ENCODE measurements around the gene PALLD. TPM values are rescaled to one million over a fixed set of nuclear protein-coding genes. Genes with fewer than 3 reads are reported as not detected.

The PALLD gene
- total and polyA plus RNA-seq, 2 of the 8 experiments (the other 6 are each of a cell fraction or from before 2014, with no cell fraction given) = 10.5 to 25.0 TPM

DNA sequence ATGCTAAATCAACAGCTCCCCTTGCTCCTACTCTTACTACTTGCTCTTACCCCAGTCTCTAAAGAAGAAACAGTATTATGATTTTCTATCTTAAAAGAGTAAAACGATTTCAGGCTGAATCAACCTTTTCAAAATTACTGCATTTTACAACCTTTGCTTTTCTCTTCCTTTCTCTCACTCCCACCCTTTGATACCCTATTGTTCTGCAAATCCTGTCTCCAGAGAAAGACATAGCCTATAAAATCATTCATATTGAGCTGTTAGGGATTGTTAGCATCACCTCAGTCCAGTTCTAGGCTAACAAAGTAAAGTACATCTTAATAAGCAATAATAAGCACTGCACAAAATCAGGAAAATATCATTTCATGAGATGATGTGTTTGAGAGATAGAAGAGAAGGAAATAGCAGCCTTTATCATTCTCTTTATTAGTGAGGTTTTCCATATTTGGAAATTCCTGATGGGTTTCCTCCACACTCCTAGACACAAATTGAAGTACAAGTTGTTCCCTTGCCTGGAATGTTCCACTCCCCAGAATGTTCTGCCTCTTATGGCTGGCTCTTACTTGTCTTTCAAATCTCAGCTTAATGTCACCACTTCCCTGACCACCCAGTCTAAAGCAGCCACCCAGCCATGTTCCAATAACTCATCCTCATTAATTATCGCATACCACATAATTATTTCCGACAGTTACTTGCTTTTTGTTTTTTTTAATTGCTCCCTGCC, 219.7 kb downstream of the PALLD start:
- no peak overlapping the region for H4K91ac ChIP-seq (replicated peaks; ENCODE audit: insufficient read length, low read length)
- no peaks in the 10 kb centered on the region for H3K36me3 ChIP-seq (ENCODE audit: control insufficient read depth in 2 of 4, insufficient read depth in 4 of 4, low read length in 3 of 4)
- H3K23ac ChIP-seq (ENCODE audit: insufficient read length) = no peak overlapping the region
- H2AFZ ChIP-seq (ENCODE audit: low read length) = no peak overlapping the region
- DNase-seq (ENCODE audit: low read depth in 1 of 2, low spot score in 2 of 2) (no peak), FAIRE-seq (no peak)
- ChIA-PET POLR2A (ENCODE audit: partially characterized antibody) (interaction anchor here (1.4 kb wide), 1 partner anchor 115 kb away, joined by 3 read pairs; no protein-coding TSS in a partner anchor), CTCF (ENCODE audit: partially characterized antibody) (interaction anchor here (0.6 to 1.2 kb wide), 5 partner anchors 70 to 279 kb away, joined by 3 to 4 read pairs (median 3); no protein-coding TSS in a partner anchor)
- no peak overlapping the region for H3K27ac ChIP-seq (ENCODE audit: low read depth, low read length)
- no peak overlapping the region for H4K5ac ChIP-seq (ENCODE audit: insufficient read length, low read depth, low read length)
- peak overlapping the region; percentile 8 to 44; a peak in 2 of 4 replicates for H3K4me2 ChIP-seq (ENCODE audit: insufficient read depth in 1 of 2, low read depth in 2 of 2, low read length in 2 of 2)
- H2AK5ac ChIP-seq (ENCODE audit: low read depth, low read length) = no peak overlapping the region
- no peaks in the 10 kb centered on the region for H4K20me1 ChIP-seq (replicated peaks in 1 of 2; ENCODE audit: control insufficient read depth in 1 of 2, insufficient read depth in 2 of 2, low read length in 2 of 2)
- H3K9ac ChIP-seq (replicated peaks in 1 of 4; ENCODE audit: extremely low read depth in 1 of 4, low read depth in 3 of 4, low read length in 3 of 4) = no peak overlapping the region
- H2BK20ac ChIP-seq (ENCODE audit: low read length) = no peak overlapping the region
- H2BK5ac ChIP-seq (ENCODE audit: low read depth, low read length) = no peak overlapping the region
- peaks cover 0 to 3% (median 0%) of the 10 kb centered on the region in 4 experiments; a peak in 2 of 7 replicates for H3K4me1 ChIP-seq (replicated peaks in 1 of 4; ENCODE audit: control insufficient read depth in 3 of 4, insufficient read depth in 4 of 4, low read length in 3 of 4)
- no peak overlapping the region for H2BK15ac ChIP-seq (ENCODE audit: low read length)
- no peaks in the 10 kb centered on the region for H3K23me2 ChIP-seq (ENCODE audit: low read depth, low read length)
- H3K56ac ChIP-seq (replicated peaks; ENCODE audit: insufficient read length, low read depth, low read length) = no peak overlapping the region
- H2BK120ac ChIP-seq (replicated peaks; ENCODE audit: low read depth, low read length) = no peak overlapping the region
- WGBS, 2 experiments (ENCODE audit: extremely low coverage in 1 of 2, insufficient coverage in 1 of 2, insufficient read length in 1 of 2, insufficient replicate concordance in 2 of 2, low coverage in 1 of 2, low lambda C conversion rate in 2 of 2, missing lambda C conversion rate in 1 of 2) = 73% methylated on average over 3 of the region's 3 CpGs; no CpG with 5 or more reads in 1 of the 2 experiments
- no peaks in the 10 kb centered on the region for H3K79me2 ChIP-seq (ENCODE audit: control insufficient read depth in 1 of 2, insufficient read depth in 2 of 2, low read length in 2 of 2)
- no peak overlapping the region for H3K18ac ChIP-seq (ENCODE audit: extremely low read depth, low read length)
- TF ChIP-seq EGR1 (IDR thresholded peaks at IDR 0.05; ENCODE audit: borderline replicate concordance, low read depth, low read length) = no peak
- TF ChIP-seq TEAD4 (IDR thresholded peaks at IDR 0.05; ENCODE audit: low read depth, low read length) = no peak
- no peak for TF ChIP-seq CREB1 (IDR thresholded peaks at IDR 0.05)
- no peak for TF ChIP-seq EP300 (IDR thresholded peaks at IDR 0.05; ENCODE audit: borderline replicate concordance in 1 of 2, low read depth in 2 of 2, low read length in 2 of 2)
- TF ChIP-seq JUN (IDR thresholded peaks at IDR 0.05; ENCODE audit: low read depth, low read length) = no peak
- no peak for TF ChIP-seq MAFK (IDR thresholded peaks at IDR 0.05; ENCODE audit: low read depth, low read length)
- no peak overlapping the region for H3K4ac ChIP-seq (replicated peaks; ENCODE audit: insufficient read length, low read depth, low read length)
- H3K9me3 ChIP-seq (ENCODE audit: insufficient read depth in 2 of 2, low read depth in 1 of 2, low read length in 1 of 2) = 0 out of 4 replicates have a peak, but pooled peaks cover 0 to 3% of the 10 kb centered on the region in 2 experiments
- no peak overlapping the region for H2BK12ac ChIP-seq (ENCODE audit: low read depth, low read length)
- no peaks in the 10 kb centered on the region for H3K79me1 ChIP-seq (ENCODE audit: low read depth, low read length)
- no peak overlapping the region; a peak in 1 of 8 replicates for H3K4me3 ChIP-seq (ENCODE audit: extremely low read depth in 1 of 4, insufficient read depth in 2 of 4, low read depth in 3 of 4, low read length in 4 of 4)
- H3K27me3 ChIP-seq (replicated peaks in 1 of 4; ENCODE audit: control insufficient read depth in 3 of 4, extremely low read depth in 1 of 4, insufficient read depth in 3 of 4, low read length in 3 of 4) = peaks cover 0 to 10% (median 2%) of the 10 kb centered on the region in 4 experiments; a peak in 4 of 7 replicates
- no peak overlapping the region for H4K8ac ChIP-seq (ENCODE audit: extremely low read depth, insufficient read depth, low read length)
- H3K14ac ChIP-seq (ENCODE audit: insufficient read length) = no peak overlapping the region

Data from H1 (cell line).